Activated CD4-positive, alpha-beta T cell treated with anti-CD3 and anti-CD28 coated beads, Interleukin-2, Interleukin-4, amounts not matched to agents 100 ng/mL and 50 ng/mL, durations not matched to agents 16 hours and 8 hours (primary cell): ENCODE results near the gene GPR61.

Experiments
- DNase-seq: peaks from one replicate; pipeline ENCODE4 v3.0.0-alpha.2; 2020; ENCODE audit warnings: low spot score

GPR61 gene

GRCh38 chr1:109570414-109570813, 30.7 kb downstream of the GPR61 start:
- no peak for DNase-seq

- no peak for DNase-seq
Observed at GRCh38 chr1:109573785-109574184, 34.1 kb downstream of the GPR61 start.

- DNase-seq = no peak
Observed at GRCh38 chr1:109578947-109579443, 39.3 kb downstream of the GPR61 start.

GRCh38 chr1:109579491-109579890, 39.8 kb downstream of the GPR61 start:
- DNase-seq = no peak

GRCh38 chr1:109582021-109582420, 42.3 kb downstream of the GPR61 start:
- no peak for DNase-seq

GRCh38 chr1:109584766-109585165, 45.1 kb downstream of the GPR61 start:
- DNase-seq = no peak

- no peak for DNase-seq
Observed at GRCh38 chr1:109586055-109586454, 46.4 kb downstream of the GPR61 start.

GRCh38 chr1:109589177-109589576, 49.5 kb downstream of the GPR61 start:
- no peak for DNase-seq

- DNase-seq = no peak
Observed at GRCh38 chr1:109589679-109590078, 50.0 kb downstream of the GPR61 start.

- DNase-seq = no peak
Observed at GRCh38 chr1:109592916-109593315, 53.2 kb downstream of the GPR61 start.

GRCh38 chr1:109595531-109595930, 55.9 kb downstream of the GPR61 start:
- DNase-seq = no peak
